ENCODE data around the gene CGN. TPM values are rescaled to one million over a fixed set of nuclear protein-coding genes. Genes with fewer than 3 reads are reported as not detected.
A peak's percentile ranks its signal among the peaks of the same experiment; 100 is the strongest.

CGN gene
- total RNA-seq, 5 donors from 2014 or later (not counting 1 experiment from before 2014, with no cell fraction given) = 0.37 to 1.3 (median 0.59) TPM

- Histone ChIP-seq H3K27ac (ENCODE audit: low read length) (no peak overlapping the region), H3K4me1 (ENCODE audit: control insufficient read depth in 1 of 2, extremely low read depth in 1 of 2, insufficient read depth in 2 of 2, low read length in 2 of 2) (peaks cover 0 to 12% of the 10 kb centered on the region in 2 experiments), H3K27me3 (replicated peaks in 1 of 2; ENCODE audit: control insufficient read depth in 2 of 2, extremely low read depth in 1 of 2, insufficient read depth in 2 of 2, low read length in 1 of 2) (peaks cover 0 to 11% of the 10 kb centered on the region in 2 experiments), H3K9me3 (no peaks in the 10 kb centered on the region), H3K36me3 (ENCODE audit: control insufficient read depth in 2 of 2, extremely low read depth in 1 of 2, insufficient read depth in 1 of 2, low read length in 1 of 2) (no peaks in the 10 kb centered on the region), H3K4me3 (ENCODE audit: control insufficient read depth in 1 of 2, extremely low read depth in 1 of 2, low read length in 1 of 2) (no peak overlapping the region)
- H3K4me3 Mint-ChIP-seq = no peak overlapping the region
- CTCF ChIA-PET = interaction anchor here in 1 of 2 donors (0.7 kb wide), 1 partner anchor 443 kb away, joined by 4 read pairs; no protein-coding TSS in a partner anchor
- no peaks in the 10 kb centered on the region for H3K9me3 Mint-ChIP-seq
- H3K36me3 Mint-ChIP-seq = no peaks in the 10 kb centered on the region
- POLR2A ChIA-PET = no interaction called here
- WGBS (ENCODE audit: insufficient coverage) = 33% methylated on average over 1 of the region's 1 CpG
- peaks cover 19 to 26% (median 23%) of the 10 kb centered on the region in 3 donors for H3K4me1 Mint-ChIP-seq
- no peak overlapping the region for H3K27ac Mint-ChIP-seq
- H3K27me3 Mint-ChIP-seq = peaks cover 6 to 8% of the 10 kb centered on the region in 2 donors
- no peak for ATAC-seq (replicated peaks in 1 of 4)
- DNase-seq = no peak
Measured at GRCh38 chr1:151545542-151545941, 34.4 kb downstream of the CGN start.

DNA sequence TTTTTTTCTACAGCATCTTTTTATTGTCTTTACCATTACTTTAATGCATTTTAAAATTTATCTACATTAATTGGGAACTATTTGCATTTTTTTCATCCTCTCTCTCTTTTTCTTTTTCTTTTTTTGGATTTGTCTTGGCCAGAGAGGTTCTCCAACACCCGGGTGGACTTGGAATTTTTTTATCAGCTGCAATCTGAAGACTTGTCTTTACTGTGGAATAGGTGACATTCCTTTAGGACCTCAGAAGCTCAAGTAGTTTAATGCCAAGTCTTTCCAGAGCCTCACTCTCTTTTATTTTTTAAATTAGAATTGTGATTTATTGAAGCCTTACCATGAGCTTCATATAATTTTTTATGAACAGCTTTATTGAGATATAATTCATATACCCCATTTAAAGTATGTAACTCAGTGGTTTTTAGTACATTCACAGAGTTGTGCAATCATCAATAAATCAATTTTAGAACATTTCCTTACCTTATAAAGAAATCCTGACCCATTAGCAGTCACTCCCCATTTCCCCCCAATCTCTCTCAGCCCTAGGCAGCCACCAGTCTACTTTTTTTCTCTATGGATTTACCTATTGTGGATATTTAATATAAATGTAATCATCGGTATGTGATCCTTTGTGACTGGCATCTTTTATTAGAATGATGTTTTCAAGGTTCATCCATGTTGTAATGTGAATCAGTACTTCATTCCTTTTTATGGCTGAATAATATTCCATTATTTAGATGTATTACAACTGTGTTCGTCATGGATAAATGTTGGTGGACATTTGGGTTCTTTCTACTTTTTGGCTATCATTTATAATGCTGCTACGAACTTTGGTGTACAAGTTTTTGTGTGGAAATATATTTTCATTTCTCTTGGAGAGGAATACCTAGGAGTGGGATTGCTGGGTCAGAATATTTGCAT lies 35.1 kb downstream of the CGN start:
- DNase-seq = no peak
- H3K4me1 Mint-ChIP-seq = peaks cover 12 to 18% (median 16%) of the 10 kb centered on the region in 3 donors
- WGBS (ENCODE audit: insufficient coverage) = 100% methylated on average over 1 of the region's 4 CpGs
- Histone ChIP-seq H3K4me1 (ENCODE audit: control insufficient read depth in 1 of 2, extremely low read depth in 1 of 2, insufficient read depth in 2 of 2, low read length in 2 of 2) (peaks cover 0 to 5% of the 10 kb centered on the region in 2 experiments), H3K27me3 (replicated peaks in 1 of 2; ENCODE audit: control insufficient read depth in 2 of 2, extremely low read depth in 1 of 2, insufficient read depth in 2 of 2, low read length in 1 of 2) (peaks cover 0 to 4% of the 10 kb centered on the region in 2 experiments), H3K36me3 (ENCODE audit: control insufficient read depth in 2 of 2, extremely low read depth in 1 of 2, insufficient read depth in 1 of 2, low read length in 1 of 2) (no peaks in the 10 kb centered on the region), H3K4me3 (ENCODE audit: control insufficient read depth in 1 of 2, extremely low read depth in 1 of 2, low read length in 1 of 2) (no peak overlapping the region), H3K9me3 (no peaks in the 10 kb centered on the region), H3K27ac (ENCODE audit: low read length) (no peak overlapping the region)
- no peaks in the 10 kb centered on the region for H3K36me3 Mint-ChIP-seq
- no peak for ATAC-seq (replicated peaks in 1 of 4)
- ChIA-PET POLR2A (interaction anchor here in 1 of 2 donors (0.6 kb wide), 1 partner anchor 1664 kb away, joined by 7 read pairs; no protein-coding TSS in a partner anchor), CTCF (interaction anchor here in 1 of 2 donors (0.7 kb wide), 1 partner anchor 442 kb away, joined by 4 read pairs; no protein-coding TSS in a partner anchor)
- no peak overlapping the region for H3K4me3 Mint-ChIP-seq
- no peak overlapping the region for H3K27ac Mint-ChIP-seq
- H3K27me3 Mint-ChIP-seq = peaks cover 0 to 8% of the 10 kb centered on the region in 2 donors
- H3K9me3 Mint-ChIP-seq = no peaks in the 10 kb centered on the region

GRCh38 chr1:151547119-151547899 lies 36.1 kb downstream of the CGN start:
- Histone ChIP-seq H3K27me3 (replicated peaks in 1 of 2; ENCODE audit: control insufficient read depth in 2 of 2, extremely low read depth in 1 of 2, insufficient read depth in 2 of 2, low read length in 1 of 2) (peaks cover 0 to under 1% of the 10 kb centered on the region in 2 experiments), H3K36me3 (ENCODE audit: control insufficient read depth in 2 of 2, extremely low read depth in 1 of 2, insufficient read depth in 1 of 2, low read length in 1 of 2) (no peaks in the 10 kb centered on the region), H3K4me1 (ENCODE audit: control insufficient read depth in 1 of 2, extremely low read depth in 1 of 2, insufficient read depth in 2 of 2, low read length in 2 of 2) (peaks cover 0 to 4% of the 10 kb centered on the region in 2 experiments), H3K27ac (ENCODE audit: low read length) (no peak overlapping the region), H3K4me3 (ENCODE audit: control insufficient read depth in 1 of 2, extremely low read depth in 1 of 2, low read length in 1 of 2) (no peak overlapping the region), H3K9me3 (no peaks in the 10 kb centered on the region)
- H3K27ac Mint-ChIP-seq = peak overlapping the region in 1 of 2 donors; percentile 35
- POLR2A ChIA-PET = no interaction called here
- peak overlapping the region in 1 of 3 donors; percentile 1 for H3K4me3 Mint-ChIP-seq
- H3K27me3 Mint-ChIP-seq = peaks cover 0 to 2% of the 10 kb centered on the region in 2 donors
- CTCF ChIA-PET = interaction anchor here in 1 of 2 donors (1.0 kb wide), 1 partner anchor 26 kb away, joined by 3 read pairs; no protein-coding TSS in a partner anchor
- no peaks in the 10 kb centered on the region for H3K9me3 Mint-ChIP-seq
- H3K36me3 Mint-ChIP-seq = no peaks in the 10 kb centered on the region
- H3K4me1 Mint-ChIP-seq = peaks cover 5 to 11% (median 8%) of the 10 kb centered on the region in 3 donors
- ATAC-seq (replicated peaks in 1 of 4) (peak in 1 of 4 experiments; percentile 40), DNase-seq (no peak)
- 44% methylated on average over 4 of the region's 7 CpGs for WGBS (ENCODE audit: insufficient coverage)

DNA sequence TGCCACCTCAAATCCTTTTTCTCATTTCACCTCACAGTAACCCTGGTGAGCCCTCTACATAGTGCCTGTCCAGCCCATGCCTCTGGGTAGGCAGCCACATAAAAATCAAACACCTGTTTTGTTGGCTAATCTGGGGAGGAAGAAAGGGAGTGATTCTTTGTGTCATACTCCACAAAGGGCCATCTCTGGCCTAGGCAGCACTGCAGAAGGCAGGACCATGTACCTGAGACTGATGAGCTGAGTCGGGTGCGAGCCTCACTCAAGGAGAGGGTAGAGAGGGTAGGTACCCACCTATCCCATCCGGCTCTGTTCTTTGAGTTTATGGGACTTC lies 36.7 kb downstream of the CGN start:
- Histone ChIP-seq H3K4me3 (ENCODE audit: control insufficient read depth in 1 of 2, extremely low read depth in 1 of 2, low read length in 1 of 2) (no peak overlapping the region), H3K4me1 (ENCODE audit: control insufficient read depth in 1 of 2, extremely low read depth in 1 of 2, insufficient read depth in 2 of 2, low read length in 2 of 2) (peaks cover 0 to 4% of the 10 kb centered on the region in 2 experiments), H3K27ac (ENCODE audit: low read length) (no peak overlapping the region), H3K36me3 (ENCODE audit: control insufficient read depth in 2 of 2, extremely low read depth in 1 of 2, insufficient read depth in 1 of 2, low read length in 1 of 2) (no peaks in the 10 kb centered on the region), H3K9me3 (no peaks in the 10 kb centered on the region), H3K27me3 (replicated peaks in 1 of 2; ENCODE audit: control insufficient read depth in 2 of 2, extremely low read depth in 1 of 2, insufficient read depth in 2 of 2, low read length in 1 of 2) (no peaks in the 10 kb centered on the region)
- CTCF ChIA-PET = interaction anchor here in 1 of 2 donors (1.0 kb wide), 1 partner anchor 27 kb away, joined by 3 read pairs; no protein-coding TSS in a partner anchor
- ATAC-seq (replicated peaks in 1 of 4) = no peak
- Mint-ChIP-seq H3K27ac (no peak overlapping the region), H3K9me3 (no peaks in the 10 kb centered on the region), H3K4me3 (no peak overlapping the region), H3K36me3 (no peaks in the 10 kb centered on the region), H3K27me3 (peaks cover 0 to 2% of the 10 kb centered on the region in 2 donors), H3K4me1 (peaks cover 5 to 11% (median 8%) of the 10 kb centered on the region in 3 donors)
- WGBS (ENCODE audit: insufficient coverage) = no CpG with 5 or more reads among the region's 3 CpGs
- POLR2A ChIA-PET = interaction anchor here in 1 of 2 donors (0.7 kb wide), 1 partner anchor 1282 kb away, joined by 8 read pairs; no protein-coding TSS in a partner anchor
- no peak for DNase-seq

GRCh38 chr1:151549199-151549598 lies 38.0 kb downstream of the CGN start:
- POLR2A ChIA-PET = interaction anchor here in 1 of 2 donors (0.6 kb wide), 1 partner anchor 10 kb away, joined by 3 read pairs; no protein-coding TSS in a partner anchor
- CTCF ChIA-PET = no interaction called here
- H3K27me3 Mint-ChIP-seq = no peaks in the 10 kb centered on the region
- Histone ChIP-seq H3K27ac (ENCODE audit: low read length) (no peak overlapping the region), H3K4me3 (ENCODE audit: control insufficient read depth in 1 of 2, extremely low read depth in 1 of 2, low read length in 1 of 2) (no peak overlapping the region), H3K4me1 (ENCODE audit: control insufficient read depth in 1 of 2, extremely low read depth in 1 of 2, insufficient read depth in 2 of 2, low read length in 2 of 2) (peaks cover 0 to 4% of the 10 kb centered on the region in 2 experiments), H3K36me3 (ENCODE audit: control insufficient read depth in 2 of 2, extremely low read depth in 1 of 2, insufficient read depth in 1 of 2, low read length in 1 of 2) (no peaks in the 10 kb centered on the region), H3K27me3 (replicated peaks in 1 of 2; ENCODE audit: control insufficient read depth in 2 of 2, extremely low read depth in 1 of 2, insufficient read depth in 2 of 2, low read length in 1 of 2) (no peaks in the 10 kb centered on the region), H3K9me3 (no peaks in the 10 kb centered on the region)
- no peaks in the 10 kb centered on the region for H3K9me3 Mint-ChIP-seq
- no peak for DNase-seq
- peaks cover 5 to 11% (median 8%) of the 10 kb centered on the region in 3 donors for H3K4me1 Mint-ChIP-seq
- WGBS (ENCODE audit: insufficient coverage) = no CpG with 5 or more reads among the region's 2 CpGs
- no peak overlapping the region for H3K4me3 Mint-ChIP-seq
- ATAC-seq (replicated peaks in 1 of 4) = no peak
- no peaks in the 10 kb centered on the region for H3K36me3 Mint-ChIP-seq
- no peak overlapping the region for H3K27ac Mint-ChIP-seq

DNA sequence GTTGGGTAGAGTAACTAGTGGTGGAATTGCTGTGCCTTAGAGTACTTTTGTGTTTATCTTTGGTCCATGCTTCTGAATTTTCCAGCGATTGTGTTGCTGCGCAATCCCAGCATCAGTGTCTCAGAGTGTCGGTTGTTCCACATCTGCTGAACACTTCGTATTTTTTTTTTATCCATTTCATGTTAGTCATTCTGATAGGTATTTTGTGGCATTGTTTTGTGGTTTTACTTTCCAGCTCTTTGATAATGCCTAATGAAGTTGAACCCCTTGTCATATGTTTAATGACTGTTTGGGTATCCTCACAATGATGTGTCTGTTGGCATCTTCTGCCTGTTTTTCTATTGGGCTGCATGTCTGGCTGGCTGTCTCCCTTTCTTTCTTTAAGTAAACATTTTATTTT lies 42.5 kb downstream of the CGN start:
- Mint-ChIP-seq H3K4me3 (no peak overlapping the region), H3K9me3 (no peaks in the 10 kb centered on the region), H3K36me3 (peaks cover 3% of the 10 kb centered on the region), H3K27me3 (peaks cover 0 to 3% of the 10 kb centered on the region in 2 donors), H3K4me1 (no peaks in the 10 kb centered on the region), H3K27ac (no peak overlapping the region)
- Histone ChIP-seq H3K9me3 (no peaks in the 10 kb centered on the region), H3K4me1 (ENCODE audit: control insufficient read depth in 1 of 2, extremely low read depth in 1 of 2, insufficient read depth in 2 of 2, low read length in 2 of 2) (no peaks in the 10 kb centered on the region), H3K36me3 (ENCODE audit: control insufficient read depth in 2 of 2, extremely low read depth in 1 of 2, insufficient read depth in 1 of 2, low read length in 1 of 2) (no peaks in the 10 kb centered on the region), H3K4me3 (ENCODE audit: control insufficient read depth in 1 of 2, extremely low read depth in 1 of 2, low read length in 1 of 2) (no peak overlapping the region), H3K27ac (ENCODE audit: low read length) (no peak overlapping the region), H3K27me3 (replicated peaks in 1 of 2; ENCODE audit: control insufficient read depth in 2 of 2, extremely low read depth in 1 of 2, insufficient read depth in 2 of 2, low read length in 1 of 2) (no peaks in the 10 kb centered on the region)
- CTCF ChIA-PET = no interaction called here
- WGBS (ENCODE audit: insufficient coverage) = 100% methylated on average over 1 of the region's 4 CpGs
- DNase-seq (no peak), ATAC-seq (replicated peaks in 1 of 4) (no peak)
- POLR2A ChIA-PET = no interaction called here

Measured in T-cell (primary cell).